Neural cell (in vitro differentiated cells): ENCODE results near the gene DAP3. TPM values are rescaled to one million over a fixed set of nuclear protein-coding genes. Genes with fewer than 3 reads are reported as not detected.

Experiments
- H2AFZ ChIP-seq: fragments of 200-600, 300-800 bp; sonication (generic), shearing (Covaris generic); 2 replicates; pipeline ENCODE4 v1.6.0; 2014; ENCODE audit warnings: low read depth, mild to moderate bottlenecking, antibody characterized with exemption, low read length, moderate library complexity
- H3F3A ChIP-seq: fragments of 200-600 bp; shearing (Covaris generic); 2 replicates; pipeline ENCODE4 v1.6.1; 2016; ENCODE audit warnings: mild to moderate bottlenecking, moderate library complexity, mixed read lengths, antibody characterized with exemption, low read length; ENCODE audit not compliant: insufficient read depth, poor library complexity, severe bottlenecking
- H3K27ac ChIP-seq: fragments of 200-600, 300-800 bp; sonication (generic), shearing (Covaris generic); 2 replicates; pipeline ENCODE4 v1.5.1; 2014; ENCODE audit warnings: mild to moderate bottlenecking, low read length, moderate library complexity
- H3K27me3 ChIP-seq: fragments of 300-800, 200-600 bp; sonication (generic), shearing (Covaris generic); 2 replicates; pipeline ENCODE4 v1.6.0; 2014; ENCODE audit warnings: mild to moderate bottlenecking, low read depth, low read length, moderate library complexity; ENCODE audit not compliant: insufficient read depth
- H3K36me3 ChIP-seq: fragments of 300-800, 200-600 bp; sonication (generic), shearing (Covaris generic); 2 replicates; pipeline ENCODE4 v1.5.1; 2014; ENCODE audit warnings: mild to moderate bottlenecking, antibody characterized with exemption, low read length, moderate library complexity; ENCODE audit not compliant: insufficient read depth
- H3K4me2 ChIP-seq: fragments of 300-800, 200-600 bp; sonication (generic), shearing (Covaris generic); 2 replicates; pipeline ENCODE4 v1.6.0; 2014; ENCODE audit warnings: mild to moderate bottlenecking, low read length
- H3K4me3 ChIP-seq: fragments of 300-800, 200-600 bp; sonication (generic), shearing (Covaris generic); 2 replicates; pipeline ENCODE4 v1.5.1; 2014; ENCODE audit warnings: mild to moderate bottlenecking, low read length, moderate library complexity
- H3K79me2 ChIP-seq: fragments of 200-600 bp; shearing (Covaris generic); replicated peaks from 2 replicates; pipeline ENCODE4 v1.6.0; 2014; ENCODE audit warnings: mild to moderate bottlenecking, low read length, moderate library complexity; ENCODE audit not compliant: insufficient read depth
- H3K9ac ChIP-seq: fragments of 300-800, 200-600 bp; sonication (generic), shearing (Covaris generic); 2 replicates; pipeline ENCODE4 v1.6.1; 2016; ENCODE audit warnings: mild to moderate bottlenecking, low read length, mixed read lengths
- H3K9me2 ChIP-seq: fragments of 200-600 bp; shearing (Covaris generic); 2 replicates; pipeline ENCODE4 v1.6.1; 2016; ENCODE audit warnings: mild to moderate bottlenecking, low read length, mixed read lengths; ENCODE audit not compliant: insufficient read depth
- H3K9me3 ChIP-seq: fragments of 200-600, 300-800 bp; sonication (generic), shearing (Covaris generic); 2 replicates; pipeline ENCODE4 v1.6.1; 2016; ENCODE audit warnings: mild to moderate bottlenecking, mixed run types, low read length, moderate library complexity, mixed read lengths
- H4K20me1 ChIP-seq: fragments of 200-600 bp; shearing (Covaris generic); 2 replicates; pipeline ENCODE4 v1.6.1; 2016; ENCODE audit warnings: mild to moderate bottlenecking, mixed run types; ENCODE audit not compliant: insufficient read depth
- CTCF ChIP-seq: fragments of 450-650 bp; IDR thresholded peaks from 2 replicates; pipeline ENCODE4 v1.5.1; 2014; ENCODE audit warnings: antibody characterized with exemption, mild to moderate bottlenecking, moderate library complexity; ENCODE audit not compliant: poor library complexity, severe bottlenecking
- EP300 ChIP-seq: fragments of 450-650 bp; conservative IDR thresholded peaks from 2 replicates; pipeline ENCODE4 v1.6.1; 2014; ENCODE audit warnings: antibody characterized with exemption, mild to moderate bottlenecking, moderate library complexity; ENCODE audit not compliant: poor library complexity, severe bottlenecking
- EZH2 ChIP-seq: fragments of 200-600, 300-800 bp; shearing (Covaris generic), sonication (generic); IDR thresholded peaks from 2 replicates; pipeline ENCODE4 v1.6.1; 2014; ENCODE audit warnings: antibody characterized with exemption, low read length, borderline replicate concordance, mild to moderate bottlenecking; ENCODE audit not compliant: insufficient read depth, poor library complexity, severe bottlenecking
- MXI1 ChIP-seq: fragments of 450-650 bp; conservative IDR thresholded peaks from 2 replicates; pipeline ENCODE4 v1.6.1; 2014; ENCODE audit warnings: antibody characterized with exemption, mild to moderate bottlenecking; ENCODE audit not compliant: poor library complexity, severe bottlenecking
- POLR2AphosphoS5 ChIP-seq: IDR thresholded peaks from 2 replicates; pipeline ENCODE4 v1.6.1; 2012
- RAD21 ChIP-seq: fragments of 450-650 bp; conservative IDR thresholded peaks from 2 replicates; pipeline ENCODE4 v1.6.1; 2014; ENCODE audit warnings: antibody characterized with exemption, mild to moderate bottlenecking, moderate library complexity
- SMC3 ChIP-seq: fragments of 450-650 bp; conservative IDR thresholded peaks from 2 replicates; pipeline ENCODE4 v1.6.1; 2014; ENCODE audit warnings: antibody characterized with exemption, mild to moderate bottlenecking, moderate library complexity; ENCODE audit not compliant: poor library complexity
- TAF1 ChIP-seq: IDR thresholded peaks from 2 replicates; pipeline ENCODE4 v1.6.1; 2012; ENCODE audit warnings: low read depth
- polyA plus RNA-seq: library from polyadenylated mRNA; depleted of rRNA; stranded (reverse); fragments of >200 nt; gene quantifications from 2 replicates; pipeline ENCODE4 v1.2.3, GENCODE V29; 2014
- TF ChIP-seq, protein P1 (sequence below): IDR thresholded peaks from 2 replicates; pipeline ENCODE4 v1.6.1; 2012; ENCODE audit warnings: borderline replicate concordance

DAP3 gene
- polyA plus RNA-seq, 1 donor from 2014 or later: 180 TPM

DNA sequence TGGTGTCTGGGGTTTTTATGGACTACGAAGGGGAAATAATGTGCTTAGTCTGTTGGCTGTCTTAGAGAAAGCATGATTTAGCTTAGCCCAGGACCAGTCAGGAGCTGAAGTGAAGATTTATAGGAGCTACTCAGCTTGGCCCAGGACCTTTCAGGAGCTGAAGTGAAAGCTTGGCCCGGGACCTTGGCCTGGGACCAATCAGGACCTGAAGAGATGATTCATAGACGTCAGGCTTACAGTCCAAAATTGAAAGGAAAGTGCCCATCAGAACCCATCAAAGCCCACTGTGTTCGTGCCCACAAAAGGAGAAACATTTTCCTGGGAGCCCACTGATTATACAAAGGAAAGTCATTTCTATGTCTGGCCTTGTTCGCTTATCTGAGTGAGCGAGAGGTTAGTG lies 43.2 kb upstream of the DAP3 start:
- Histone ChIP-seq H3K9ac (no peak overlapping the region), H3K4me3 (no peak overlapping the region), H3K9me2 (no peaks in the 10 kb centered on the region), H3K27me3 (no peaks in the 10 kb centered on the region), H2AFZ (no peak overlapping the region), H4K20me1 (no peaks in the 10 kb centered on the region), H3K27ac (no peak overlapping the region), H3F3A (no peaks in the 10 kb centered on the region), H3K9me3 (peaks cover 10% of the 10 kb centered on the region), H3K36me3 (no peaks in the 10 kb centered on the region), H3K4me2 (no peak overlapping the region), H3K79me2 (no peaks in the 10 kb centered on the region)
- TF ChIP-seq, protein P1, sequence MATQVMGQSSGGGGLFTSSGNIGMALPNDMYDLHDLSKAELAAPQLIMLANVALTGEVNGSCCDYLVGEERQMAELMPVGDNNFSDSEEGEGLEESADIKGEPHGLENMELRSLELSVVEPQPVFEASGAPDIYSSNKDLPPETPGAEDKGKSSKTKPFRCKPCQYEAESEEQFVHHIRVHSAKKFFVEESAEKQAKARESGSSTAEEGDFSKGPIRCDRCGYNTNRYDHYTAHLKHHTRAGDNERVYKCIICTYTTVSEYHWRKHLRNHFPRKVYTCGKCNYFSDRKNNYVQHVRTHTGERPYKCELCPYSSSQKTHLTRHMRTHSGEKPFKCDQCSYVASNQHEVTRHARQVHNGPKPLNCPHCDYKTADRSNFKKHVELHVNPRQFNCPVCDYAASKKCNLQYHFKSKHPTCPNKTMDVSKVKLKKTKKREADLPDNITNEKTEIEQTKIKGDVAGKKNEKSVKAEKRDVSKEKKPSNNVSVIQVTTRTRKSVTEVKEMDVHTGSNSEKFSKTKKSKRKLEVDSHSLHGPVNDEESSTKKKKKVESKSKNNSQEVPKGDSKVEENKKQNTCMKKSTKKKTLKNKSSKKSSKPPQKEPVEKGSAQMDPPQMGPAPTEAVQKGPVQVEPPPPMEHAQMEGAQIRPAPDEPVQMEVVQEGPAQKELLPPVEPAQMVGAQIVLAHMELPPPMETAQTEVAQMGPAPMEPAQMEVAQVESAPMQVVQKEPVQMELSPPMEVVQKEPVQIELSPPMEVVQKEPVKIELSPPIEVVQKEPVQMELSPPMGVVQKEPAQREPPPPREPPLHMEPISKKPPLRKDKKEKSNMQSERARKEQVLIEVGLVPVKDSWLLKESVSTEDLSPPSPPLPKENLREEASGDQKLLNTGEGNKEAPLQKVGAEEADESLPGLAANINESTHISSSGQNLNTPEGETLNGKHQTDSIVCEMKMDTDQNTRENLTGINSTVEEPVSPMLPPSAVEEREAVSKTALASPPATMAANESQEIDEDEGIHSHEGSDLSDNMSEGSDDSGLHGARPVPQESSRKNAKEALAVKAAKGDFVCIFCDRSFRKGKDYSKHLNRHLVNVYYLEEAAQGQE: no peak
- no peak for TF ChIP-seq SMC3
- TF ChIP-seq TAF1: no peak
- TF ChIP-seq POLR2AphosphoS5: no peak
- TF ChIP-seq CTCF: no peak
- TF ChIP-seq EZH2: no peak
- TF ChIP-seq EP300: no peak
- TF ChIP-seq RAD21: no peak
- TF ChIP-seq MXI1: no peak

DNA sequence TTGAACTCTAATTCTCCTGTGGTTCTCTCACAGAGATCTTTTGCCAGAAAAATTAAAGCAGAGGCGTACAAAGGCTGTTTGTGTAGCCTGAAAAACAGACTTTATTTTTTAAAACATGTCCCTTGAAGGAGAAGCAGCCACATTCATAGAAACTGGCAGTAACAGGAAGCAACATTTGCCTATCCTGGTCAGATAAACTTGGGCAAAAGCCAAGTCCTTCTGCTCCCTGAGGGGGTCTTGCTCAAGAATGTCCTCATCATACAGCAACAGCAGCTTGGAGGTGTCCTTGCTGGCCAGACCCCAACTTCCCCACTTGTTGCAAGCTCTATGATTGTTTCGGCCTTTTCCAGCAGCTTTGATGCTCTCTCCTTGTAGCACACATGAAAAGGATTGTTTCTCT lies 42.6 kb upstream of the DAP3 start:
- H3K9me2 ChIP-seq: no peaks in the 10 kb centered on the region
- H3K9ac ChIP-seq: no peak overlapping the region

More for the DNA sequence above, 42.6 kb upstream of the DAP3 start:
- no peaks in the 10 kb centered on the region for H3K79me2 ChIP-seq
- no peak overlapping the region for H3K27ac ChIP-seq
- no peak overlapping the region for H3K4me3 ChIP-seq
- TF ChIP-seq TAF1 (no peak), POLR2AphosphoS5 (no peak), SMC3 (no peak), RAD21 (no peak)
- TF ChIP-seq, protein P1: no peak
- no peak overlapping the region for H2AFZ ChIP-seq
- H3K4me2 ChIP-seq: no peak overlapping the region
- H3F3A ChIP-seq: no peaks in the 10 kb centered on the region
- H3K27me3 ChIP-seq: no peaks in the 10 kb centered on the region
- no peaks in the 10 kb centered on the region for H4K20me1 ChIP-seq
- no peaks in the 10 kb centered on the region for H3K36me3 ChIP-seq
- H3K9me3 ChIP-seq: peaks cover 10% of the 10 kb centered on the region
